Spinal cord (tissue), 10 donors: ENCODE data around the gene APLP2. TPM values are rescaled to one million over a fixed set of nuclear protein-coding genes. Genes with fewer than 3 reads are reported as not detected.

ENCODE experiments used
- DNase-seq, 6 donors: peaks; one replicate each; pipeline versions ENCODE4 v3.0.0 to v3.0.0-alpha.2; 2013 to 2015; ENCODE audit warnings: low spot score in 6 of 6, low read depth in 4 of 6
- H3K27ac ChIP-seq: one replicate; pipeline ENCODE4 v1.5.1; 2013; ENCODE audit warnings: low read depth, low read length, control low read depth
- H3K27me3 ChIP-seq: one replicate; pipeline ENCODE4 v1.6.1; 2013; ENCODE audit warnings: low read length; ENCODE audit not compliant: control insufficient read depth, insufficient read depth
- H3K36me3 ChIP-seq: one replicate; pipeline ENCODE4 v1.6.1; 2013; ENCODE audit warnings: low read length; ENCODE audit not compliant: control insufficient read depth, insufficient read depth
- H3K4me1 ChIP-seq: one replicate; pipeline ENCODE4 v1.6.1; 2013; ENCODE audit warnings: low read length; ENCODE audit not compliant: control insufficient read depth, insufficient read depth
- H3K4me3 ChIP-seq: one replicate; pipeline ENCODE4 v1.5.1; 2013; ENCODE audit warnings: low read depth, low read length, control low read depth
- H3K9me3 ChIP-seq: one replicate; pipeline ENCODE4 v1.6.1; 2013; ENCODE audit warnings: low read length; ENCODE audit not compliant: control insufficient read depth, insufficient read depth
- WGBS: methylation state at CpG from one replicate; pipeline ENCODE4 v1.1.5; 2013; ENCODE audit warnings: missing lambda C conversion rate; ENCODE audit not compliant: insufficient coverage; 5-methylcytosine and 5-hydroxymethylcytosine counted together
- polyA plus RNA-seq, 2 donors: library from polyadenylated mRNA; unstranded; fragments of 120-200 nt; gene quantifications; one replicate each; pipeline ENCODE4 v1.2.1, GENCODE V29; 2013; ENCODE audit not compliant: insufficient read length in 2 of 2
- total RNA-seq, 2 donors: library from RNA; depleted of rRNA in 1 of 2; stranded (reverse); fragments of 120-200 nt in 1 of 2; fragments of >200 nt in 1 of 2; gene quantifications; one replicate each; pipeline versions ENCODE4 v1.2.3 to v1.2.4, GENCODE V29; 2013 to 2014
- donor health status: healthy.

Gene APLP2
- total and polyA plus RNA-seq, 4 donors = 440 to 479 (median 463) TPM

DNA sequence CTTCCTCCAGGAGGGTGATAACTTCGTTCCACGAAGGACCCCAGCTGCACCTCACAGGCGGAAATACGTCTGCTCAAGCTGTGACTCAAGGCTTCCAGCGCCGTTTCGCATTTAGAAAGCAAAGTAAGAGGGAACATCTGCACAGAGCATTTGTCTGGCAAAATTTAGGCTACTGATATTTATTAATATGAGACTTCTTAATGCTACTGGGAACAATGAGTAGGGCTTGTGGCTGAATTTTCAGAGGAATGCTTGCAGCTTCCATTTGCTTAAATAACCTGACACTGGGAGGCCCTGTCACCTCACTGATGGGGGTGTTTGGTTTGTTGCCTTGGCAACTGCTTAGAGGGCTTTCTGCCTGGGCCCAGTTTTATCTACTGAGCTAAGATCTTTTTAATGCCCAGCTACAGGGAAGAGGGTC is 75.2 kb downstream of the APLP2 start:
- DNase-seq = peak in 5 of 6 donors; percentile 19 to 78 (median 27)
- H3K27me3 ChIP-seq = no peaks in the 10 kb centered on the region
- no peaks in the 10 kb centered on the region for H3K9me3 ChIP-seq
- peaks cover 17% of the 10 kb centered on the region for H3K4me1 ChIP-seq
- no peak overlapping the region for H3K4me3 ChIP-seq
- H3K36me3 ChIP-seq = peaks cover 54% of the 10 kb centered on the region
- peak overlapping the region; percentile 35 for H3K27ac ChIP-seq
- WGBS = 18% methylated on average over 4 of the region's 7 CpGs

DNA sequence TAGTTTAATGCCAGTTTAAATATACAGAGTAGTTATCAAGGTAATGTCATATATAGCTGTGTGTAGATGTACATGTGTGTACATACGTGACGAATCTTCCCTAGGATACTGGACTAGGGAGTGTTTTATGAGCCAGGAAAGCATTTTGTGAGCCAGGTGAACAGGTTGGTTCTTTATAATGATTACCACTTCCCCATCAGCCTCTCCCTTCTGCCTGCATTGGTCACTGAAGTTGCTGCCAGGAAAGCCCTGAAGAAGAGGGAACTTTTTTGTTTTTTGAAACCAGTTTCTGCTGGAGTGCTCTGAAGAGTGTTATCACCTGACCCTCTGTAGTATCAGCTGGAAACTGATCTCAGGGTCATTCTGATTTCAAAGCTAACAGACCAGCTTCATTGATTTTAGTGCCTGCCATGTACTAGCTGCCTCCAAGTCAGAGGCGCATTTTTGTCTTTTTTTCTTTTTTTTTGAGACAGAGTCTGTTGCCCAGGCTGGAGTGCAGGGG is 75.7 kb downstream of the APLP2 start:
- Histone ChIP-seq H3K4me1 (peaks cover 17% of the 10 kb centered on the region), H3K27ac (peak overlapping the region; percentile 35), H3K4me3 (no peak overlapping the region), H3K36me3 (peaks cover 51% of the 10 kb centered on the region), H3K27me3 (no peaks in the 10 kb centered on the region), H3K9me3 (no peaks in the 10 kb centered on the region)
- 100% methylated on average over 1 of the region's 3 CpGs for WGBS
- DNase-seq = no peak

- 63% methylated on average over 12 of the region's 15 CpGs for WGBS
- peak overlapping the region; percentile 19 for H3K27ac ChIP-seq
- no peak overlapping the region for H3K4me3 ChIP-seq
- H3K9me3 ChIP-seq = no peaks in the 10 kb centered on the region
- peaks cover 17% of the 10 kb centered on the region for H3K4me1 ChIP-seq
- DNase-seq = no peak
- peaks cover 51% of the 10 kb centered on the region for H3K36me3 ChIP-seq
- no peaks in the 10 kb centered on the region for H3K27me3 ChIP-seq
Observed at GRCh38 chr11:130145975-130146776, 76.5 kb downstream of the APLP2 start.

GRCh38 chr11:130146796-130147195 is 77.1 kb downstream of the APLP2 start:
- Histone ChIP-seq H3K9me3 (no peaks in the 10 kb centered on the region), H3K27me3 (no peaks in the 10 kb centered on the region), H3K4me1 (peaks cover 17% of the 10 kb centered on the region), H3K27ac (no peak overlapping the region), H3K4me3 (no peak overlapping the region), H3K36me3 (peaks cover 48% of the 10 kb centered on the region)
- 74% methylated on average over 5 of the region's 5 CpGs for WGBS
- peak in 1 of 6 donors; percentile 40 for DNase-seq

DNA sequence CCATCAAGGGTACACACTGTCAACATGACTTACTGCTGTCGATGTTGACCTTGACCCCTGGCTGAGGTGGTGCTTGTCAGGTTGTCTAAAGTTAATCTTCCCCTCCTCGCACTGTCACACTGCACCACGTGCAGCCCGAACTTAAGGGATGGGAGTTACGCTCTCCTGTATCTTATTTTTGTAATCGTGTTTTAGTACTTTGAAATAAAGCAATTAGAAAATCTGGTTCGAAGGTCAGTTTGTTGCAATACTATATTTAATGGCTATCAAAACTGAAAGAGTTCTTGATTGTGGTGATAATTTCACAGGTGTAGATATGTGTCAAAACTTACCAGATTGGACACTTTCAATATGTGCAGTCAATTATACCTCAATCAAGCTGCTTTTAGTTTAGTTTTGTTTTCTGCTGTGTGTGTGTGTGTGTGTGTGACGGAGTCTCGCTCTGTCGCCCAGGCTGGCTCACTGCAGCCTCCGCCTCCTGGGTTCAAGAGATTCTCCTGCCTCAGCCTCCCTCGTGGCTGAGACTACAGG is 79.2 kb downstream of the APLP2 start:
- peaks cover 17% of the 10 kb centered on the region for H3K4me1 ChIP-seq
- no peak overlapping the region for H3K27ac ChIP-seq
- 100% methylated on average over 2 of the region's 12 CpGs for WGBS
- H3K9me3 ChIP-seq = no peaks in the 10 kb centered on the region
- H3K4me3 ChIP-seq = no peak overlapping the region
- H3K36me3 ChIP-seq = peaks cover 32% of the 10 kb centered on the region
- H3K27me3 ChIP-seq = no peaks in the 10 kb centered on the region
- DNase-seq = no peak

- Histone ChIP-seq H3K9me3 (no peaks in the 10 kb centered on the region), H3K27ac (no peak overlapping the region), H3K4me3 (no peak overlapping the region), H3K4me1 (peaks cover 4% of the 10 kb centered on the region), H3K36me3 (peaks cover 24% of the 10 kb centered on the region), H3K27me3 (no peaks in the 10 kb centered on the region)
- 97% methylated on average over 4 of the region's 7 CpGs for WGBS
- DNase-seq = no peak
Observed at GRCh38 chr11:130150790-130151189, 81.1 kb downstream of the APLP2 start.

- Histone ChIP-seq H3K4me1 (peaks cover 4% of the 10 kb centered on the region), H3K4me3 (no peak overlapping the region), H3K27me3 (no peaks in the 10 kb centered on the region), H3K36me3 (peaks cover 20% of the 10 kb centered on the region), H3K9me3 (no peaks in the 10 kb centered on the region), H3K27ac (no peak overlapping the region)
- no peak for DNase-seq
- WGBS = no CpG with 5 or more reads among the region's 1 CpG
Observed at GRCh38 chr11:130151196-130151595, 81.5 kb downstream of the APLP2 start.

GRCh38 chr11:130156108-130157022 is 86.7 kb downstream of the APLP2 start:
- peaks cover 29% of the 10 kb centered on the region for H3K27me3 ChIP-seq

DNA sequence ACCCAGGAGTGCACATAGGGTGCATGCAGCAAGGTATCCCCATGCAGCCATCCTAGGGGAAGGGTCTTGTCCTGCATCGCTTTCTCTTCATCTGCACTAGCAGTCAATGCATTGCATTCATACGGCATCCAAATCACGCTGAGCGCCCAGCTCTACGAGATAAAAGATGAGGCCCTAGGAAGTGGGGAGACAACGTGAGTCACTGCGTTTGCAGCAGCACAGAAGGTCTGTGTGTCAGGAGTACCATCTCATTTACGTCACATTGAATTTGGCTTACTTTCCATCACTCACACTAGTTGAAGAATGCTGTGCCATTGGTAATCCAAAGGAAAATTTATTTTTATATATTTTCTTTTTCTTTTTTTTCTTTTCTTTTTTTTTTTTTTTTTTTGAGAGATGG is 87.4 kb downstream of the APLP2 start:
- 82% methylated on average over 4 of the region's 8 CpGs for WGBS
- Histone ChIP-seq H3K27me3 (peaks cover 36% of the 10 kb centered on the region), H3K9me3 (no peaks in the 10 kb centered on the region), H3K27ac (no peak overlapping the region), H3K4me3 (no peak overlapping the region), H3K4me1 (peaks cover 16% of the 10 kb centered on the region), H3K36me3 (no peaks in the 10 kb centered on the region)
- no peak for DNase-seq

More at GRCh38 chr11:130156108-130157022, 86.7 kb downstream of the APLP2 start:
- Histone ChIP-seq H3K4me1 (peaks cover 16% of the 10 kb centered on the region), H3K36me3 (no peaks in the 10 kb centered on the region), H3K9me3 (no peaks in the 10 kb centered on the region), H3K4me3 (no peak overlapping the region), H3K27ac (no peak overlapping the region)
- 90% methylated on average over 9 of the region's 11 CpGs for WGBS
- no peak for DNase-seq
